ENCODE data around the gene TMEM150A.
"Not testable (repeated sequence)": the region's sequence is repeated elsewhere in the genome, so short reads cannot be mapped to it uniquely, and the experiment has no call there.

The TMEM150A gene

GRCh38 chr2:85564144-85564563 is 38.3 kb downstream of the TMEM150A start:
- no peak for DNase-seq

- peak; percentile 85 for DNase-seq
Measured at GRCh38 chr2:85561280-85562212, 41.0 kb downstream of the TMEM150A start, which contains the start of gene GGCX. Gene GGCX (minus strand): TSS chr2:85561493. CDS start chr2:85561428, 65 bp downstream.

DNA sequence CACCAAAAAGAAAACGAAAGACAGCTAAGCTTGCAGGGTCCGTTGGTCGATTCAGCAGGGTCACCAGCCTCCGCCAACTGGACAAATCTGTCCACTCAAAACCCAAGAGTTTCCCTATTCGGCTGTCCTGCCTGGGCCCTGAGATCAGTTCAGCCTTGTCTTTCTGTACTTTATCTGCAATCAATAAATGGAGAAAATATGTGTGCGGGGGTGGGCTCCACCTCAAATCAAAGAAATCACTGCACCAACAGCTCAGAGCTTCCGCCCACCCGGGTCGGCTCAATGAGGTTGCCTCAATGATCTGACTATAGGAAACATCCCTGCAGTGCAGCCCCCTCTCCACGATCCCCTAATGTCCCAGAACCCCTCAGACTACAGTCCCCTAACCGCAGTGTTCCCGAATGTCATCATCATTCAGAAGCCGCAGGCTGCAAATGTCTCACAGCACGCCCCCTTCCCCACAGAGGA is 41.7 kb downstream of the TMEM150A start:
- no peak for DNase-seq

GRCh38 chr2:85560403-85560726 is 42.1 kb downstream of the TMEM150A start:
- DNase-seq, result not testable (repeated sequence)

- no peak for DNase-seq
Measured at GRCh38 chr2:85558160-85558559, 44.3 kb downstream of the TMEM150A start.

DNA sequence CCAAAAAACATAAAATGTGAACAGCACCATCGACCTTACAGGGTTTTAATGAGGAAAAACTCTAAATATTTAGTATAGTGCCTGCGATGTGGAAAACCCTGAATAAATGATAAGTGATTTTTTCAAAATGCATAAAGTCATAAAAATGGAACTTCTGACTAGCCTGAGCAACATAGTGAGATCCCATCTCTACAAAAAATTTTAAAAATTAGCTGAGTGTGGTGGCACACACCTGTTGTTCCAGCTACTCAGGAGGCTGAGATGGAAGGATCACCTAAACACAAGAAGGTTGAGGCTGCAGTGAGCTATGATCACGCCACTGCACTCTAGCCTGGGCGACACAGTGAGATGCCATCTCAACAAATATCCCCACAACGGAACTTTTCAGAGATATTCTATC is 45.4 kb downstream of the TMEM150A start:
- DNase-seq, result no peak

DNA sequence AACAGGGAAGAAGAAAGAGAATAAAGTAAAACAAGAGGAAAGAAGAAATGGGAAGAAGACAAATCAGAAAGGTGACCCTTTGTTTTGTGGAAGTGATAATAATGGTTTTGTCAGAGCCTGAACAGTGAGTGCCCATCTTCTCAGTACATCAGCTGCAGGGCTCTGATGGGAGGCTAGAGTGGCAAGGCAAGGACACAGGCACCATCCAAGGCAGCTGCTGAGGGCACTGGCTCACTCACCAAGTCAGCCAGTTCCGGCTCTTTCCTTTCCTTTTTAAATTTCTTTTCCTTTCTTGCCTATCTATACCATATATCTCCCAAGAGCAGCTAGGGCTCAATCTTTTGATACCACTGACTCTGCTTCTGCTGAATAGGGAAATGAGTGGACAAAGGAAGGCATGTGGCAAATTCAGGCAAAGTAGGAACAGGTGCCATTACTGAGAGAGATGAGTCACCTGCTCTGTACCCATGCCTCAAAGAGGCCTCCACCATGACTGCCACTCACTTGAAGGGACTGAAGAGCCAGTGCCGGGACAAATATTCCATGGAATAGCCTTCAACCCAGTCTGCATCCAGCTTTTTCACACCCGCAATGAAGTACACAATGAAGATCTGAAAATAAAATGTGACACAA is 47.4 kb downstream of the TMEM150A start:
- DNase-seq, result no peak

- no peak for DNase-seq
Measured at GRCh38 chr2:85553184-85553583, 49.3 kb downstream of the TMEM150A start.

GRCh38 chr2:85551698-85552678 is 50.5 kb downstream of the TMEM150A start:
- peak; percentile 83 for DNase-seq

DNA sequence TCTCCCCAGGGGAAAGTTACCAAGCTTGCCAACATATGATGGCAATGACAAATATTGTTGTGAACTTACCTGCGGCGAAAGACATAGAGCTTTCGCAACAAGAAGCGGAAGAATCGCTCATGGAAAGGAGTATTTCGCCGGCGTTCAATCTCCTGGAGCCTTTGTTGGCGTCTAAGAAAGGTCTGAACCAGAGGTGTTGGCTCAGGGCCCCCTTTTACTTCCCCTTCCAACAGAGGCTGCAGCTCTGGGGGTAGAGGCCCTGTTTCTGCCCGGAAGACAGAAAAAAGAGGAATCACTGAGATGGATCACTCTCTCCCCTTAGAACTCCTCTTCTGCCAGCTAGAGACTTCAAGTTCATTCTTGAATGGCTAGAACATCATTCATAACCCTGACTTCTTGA is 52.0 kb downstream of the TMEM150A start:
- no peak for DNase-seq

- no peak for DNase-seq
Measured at GRCh38 chr2:85549826-85550225, 52.7 kb downstream of the TMEM150A start.

- DNase-seq, result no peak
Measured at GRCh38 chr2:85549095-85549494, 53.4 kb downstream of the TMEM150A start.

GRCh38 chr2:85548608-85548900 is 53.9 kb downstream of the TMEM150A start:
- no peak for DNase-seq

Data from activated CD4-positive, CD25-positive, alpha-beta regulatory T cell treated with anti-CD3 and anti-CD28 coated beads, Interleukin-2, amount 50 U/mL, for 72 hours (primary cell).